GM19468 (cell line): ENCODE measurements around the gene MMP3.

Experiments used
- ATAC-seq: cut with Tn5 transposase; IDR thresholded peaks from one replicate; pipeline ENCODE4 v1.9.1; 2021; ENCODE audit warnings: mild to moderate bottlenecking, moderate library complexity, moderate number of reproducible peaks; ENCODE audit not compliant: unreplicated experiment; ENCODE audit errors: extremely low read depth

MMP3 gene

GRCh38 chr11:102793677-102794290 is 49.6 kb downstream of the MMP3 start:
- no peak for ATAC-seq

- no peak for ATAC-seq
Observed at GRCh38 chr11:102792604-102793003, 50.8 kb downstream of the MMP3 start.

- no peak for ATAC-seq
Observed at GRCh38 chr11:102791271-102792036, 52.0 kb downstream of the MMP3 start.

GRCh38 chr11:102788334-102788995 is 54.9 kb downstream of the MMP3 start:
- no peak for ATAC-seq
